Prostate gland (tissue), 2 donors: Measurements from ENCODE around the gene ATG12.

Source experiments
- CTCF ChIP-seq, 4 experiments: fragments of 200-600 bp in 2 of 4; fragments of 450-650 bp in 2 of 4; sonication (generic) in 2 of 4; IDR thresholded peaks; 1 replicate in 3 of 4; 2 replicates in 1 of 4; pipeline ENCODE4 v1.5.1; 2016 to 2019; ENCODE audit warnings: antibody characterized with exemption in 4 of 4, mild to moderate bottlenecking in 2 of 4, moderate library complexity in 2 of 4
- POLR2A ChIP-seq: fragments of 450-650 bp; IDR thresholded peaks from one replicate; pipeline ENCODE4 v1.6.1; 2016; ENCODE audit warnings: antibody characterized with exemption, mild to moderate bottlenecking

GRCh38 chr5:115858396-115858795 is 17.0 kb upstream of the ATG12 start:
- no peak for TF ChIP-seq POLR2A
- no peak for TF ChIP-seq CTCF (IDR thresholded peaks at IDR 0.05)
